Karpas-422 (cell line): ENCODE measurements around the gene CAPN14. TPM values are rescaled to one million over a fixed set of nuclear protein-coding genes. Genes with fewer than 3 reads are reported as not detected.
A peak's percentile ranks its signal among the peaks of the same experiment; 100 is the strongest.

ENCODE experiments used
- DNase-seq: peaks from one replicate; pipeline ENCODE4 v3.0.0-alpha.2; 2015
- H2AFZ ChIP-seq: fragments of 200-600 bp; sonication (generic); 2 replicates; pipeline ENCODE4 v1.6.1; 2014; ENCODE audit warnings: antibody characterized with exemption, low read length, mixed read lengths
- H3K27ac ChIP-seq: fragments of 200-600 bp; sonication (generic); 2 replicates; pipeline ENCODE4 v1.5.1; 2014; ENCODE audit warnings: mild to moderate bottlenecking, low read length, moderate library complexity
- H3K27me3 ChIP-seq: fragments of 200-600 bp; sonication (generic); 2 replicates; pipeline ENCODE4 v1.6.1; 2014; ENCODE audit warnings: low read length, mixed read lengths
- H3K36me3 ChIP-seq: fragments of 200-600 bp; sonication (generic); 2 replicates; pipeline ENCODE4 v1.6.1; 2014; ENCODE audit warnings: low read length, mixed read lengths; ENCODE audit not compliant: insufficient read depth
- H3K4me1 ChIP-seq: fragments of 200-600 bp; sonication (generic); 2 replicates; pipeline ENCODE4 v1.6.1; 2014; ENCODE audit warnings: mild to moderate bottlenecking, low read length, mixed read lengths
- H3K4me2 ChIP-seq: fragments of 200-600 bp; sonication (generic); 2 replicates; pipeline ENCODE4 v1.6.1; 2014; ENCODE audit warnings: low read length, low read depth, mild to moderate bottlenecking; ENCODE audit not compliant: poor library complexity, severe bottlenecking
- H3K4me3 ChIP-seq: fragments of 200-600 bp; sonication (generic); 2 replicates; pipeline ENCODE4 v1.5.1; 2014; ENCODE audit warnings: mild to moderate bottlenecking, antibody characterized with exemption, low read length, mixed read lengths
- H3K79me2 ChIP-seq: fragments of 200-600 bp; sonication (generic); 2 replicates; pipeline ENCODE4 v1.6.1; 2014; ENCODE audit warnings: mild to moderate bottlenecking, low read length, mixed read lengths
- H3K9ac ChIP-seq: fragments of 200-600 bp; sonication (generic); 2 replicates; pipeline ENCODE4 v1.6.0; 2014; ENCODE audit warnings: low read length
- H3K9me2 ChIP-seq: fragments of 200-600 bp; sonication (generic), shearing (Covaris generic); replicated peaks from 2 replicates; pipeline ENCODE4 v1.6.0; 2014; ENCODE audit warnings: mild to moderate bottlenecking, low read length, moderate library complexity; ENCODE audit not compliant: insufficient read depth
- H3K9me3 ChIP-seq: fragments of 300-700, 200-600 bp; sonication (generic); 2 replicates; pipeline ENCODE4 v1.6.1; 2014; ENCODE audit warnings: low read length, mixed read lengths
- H4K20me1 ChIP-seq: fragments of 200-600 bp; sonication (generic); 2 replicates; pipeline ENCODE4 v1.6.1; 2014; ENCODE audit warnings: mild to moderate bottlenecking, antibody characterized with exemption, low read length, low read depth; ENCODE audit not compliant: insufficient read depth
- total RNA-seq: library from RNA; depleted of rRNA; stranded (reverse); fragments of >200 nt; shearing (Covaris generic); gene quantifications from 2 replicates; pipeline ENCODE4 v1.2.3, GENCODE V29; 2014; ENCODE audit warnings: low replicate concordance

CAPN14 gene
- total RNA-seq, 1 experiment from 2014 or later: 2.0 TPM

GRCh38 chr2:31226266-31226665 is 9.0 kb upstream of the CAPN14 start:
- H3K9me2 ChIP-seq: no peaks in the 10 kb centered on the region
- H3K4me2 ChIP-seq: no peak overlapping the region
- H3K27ac ChIP-seq: no peak overlapping the region
- no peaks in the 10 kb centered on the region for H3K27me3 ChIP-seq
- DNase-seq: no peak
- no peaks in the 10 kb centered on the region for H4K20me1 ChIP-seq
- no peak overlapping the region for H2AFZ ChIP-seq
- H3K9ac ChIP-seq: no peak overlapping the region
- H3K79me2 ChIP-seq: no peaks in the 10 kb centered on the region
- peaks cover 5% of the 10 kb centered on the region for H3K4me1 ChIP-seq
- no peaks in the 10 kb centered on the region for H3K9me3 ChIP-seq
- no peaks in the 10 kb centered on the region for H3K36me3 ChIP-seq
- no peak overlapping the region for H3K4me3 ChIP-seq

- peaks cover 18% of the 10 kb centered on the region for H3K4me1 ChIP-seq
These were observed 6.4 kb upstream of the CAPN14 start for GRCh38 chr2:31223749-31224148.

GRCh38 chr2:31223026-31223425 is 5.7 kb upstream of the CAPN14 start:
- H3K4me2 ChIP-seq: no peak overlapping the region
- H3K27ac ChIP-seq: no peak overlapping the region
- DNase-seq: no peak
- no peaks in the 10 kb centered on the region for H4K20me1 ChIP-seq
- no peak overlapping the region for H2AFZ ChIP-seq
- no peaks in the 10 kb centered on the region for H3K9me2 ChIP-seq
- no peak overlapping the region for H3K4me3 ChIP-seq
- no peaks in the 10 kb centered on the region for H3K79me2 ChIP-seq
- H3K36me3 ChIP-seq: no peaks in the 10 kb centered on the region
- H3K27me3 ChIP-seq: no peaks in the 10 kb centered on the region
- peaks cover 20% of the 10 kb centered on the region for H3K4me1 ChIP-seq
- H3K9ac ChIP-seq: no peak overlapping the region
- no peaks in the 10 kb centered on the region for H3K9me3 ChIP-seq

More at GRCh38 chr2:31223749-31224148, 6.4 kb upstream of the CAPN14 start:
- no peaks in the 10 kb centered on the region for H3K36me3 ChIP-seq
- no peaks in the 10 kb centered on the region for H3K79me2 ChIP-seq
- no peaks in the 10 kb centered on the region for H3K9me3 ChIP-seq
- no peaks in the 10 kb centered on the region for H3K9me2 ChIP-seq
- H2AFZ ChIP-seq: no peak overlapping the region
- no peak for DNase-seq
- H3K9ac ChIP-seq: no peak overlapping the region
- H3K27me3 ChIP-seq: no peaks in the 10 kb centered on the region
- H3K27ac ChIP-seq: no peak overlapping the region
- no peak overlapping the region for H3K4me3 ChIP-seq
- no peaks in the 10 kb centered on the region for H4K20me1 ChIP-seq
- no peak overlapping the region for H3K4me2 ChIP-seq

DNA sequence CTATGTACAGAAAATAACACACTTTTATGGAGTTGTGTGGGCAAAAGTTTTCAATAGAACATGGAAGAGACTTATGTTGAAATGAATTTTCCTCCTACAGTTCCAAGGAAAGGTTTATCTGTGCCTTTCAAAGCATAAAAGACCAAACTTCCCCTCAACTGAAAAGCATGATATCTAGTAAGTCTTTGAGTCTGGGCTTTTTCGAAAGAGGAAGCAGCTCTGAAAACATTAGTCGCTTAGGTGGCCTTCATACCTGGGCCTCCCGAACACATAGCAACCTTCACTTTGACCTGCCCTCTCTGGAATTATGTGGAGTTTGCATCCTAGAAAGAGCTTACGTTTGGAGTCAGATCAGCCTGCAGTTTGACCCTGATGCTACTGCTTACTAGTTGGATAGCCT is 4.8 kb upstream of the CAPN14 start:
- H4K20me1 ChIP-seq: no peaks in the 10 kb centered on the region
- H3K4me1 ChIP-seq: peaks cover 20% of the 10 kb centered on the region
- H2AFZ ChIP-seq: no peak overlapping the region
- no peaks in the 10 kb centered on the region for H3K27me3 ChIP-seq
- H3K79me2 ChIP-seq: no peaks in the 10 kb centered on the region
- H3K9me2 ChIP-seq: no peaks in the 10 kb centered on the region
- H3K4me3 ChIP-seq: no peak overlapping the region
- no peak overlapping the region for H3K9ac ChIP-seq
- H3K4me2 ChIP-seq: no peak overlapping the region
- no peaks in the 10 kb centered on the region for H3K9me3 ChIP-seq
- H3K27ac ChIP-seq: no peak overlapping the region
- no peaks in the 10 kb centered on the region for H3K36me3 ChIP-seq
- DNase-seq: no peak

GRCh38 chr2:31221544-31221943 is 4.2 kb upstream of the CAPN14 start:
- Histone ChIP-seq H3K27ac (no peak overlapping the region), H3K4me1 (peaks cover 20% of the 10 kb centered on the region)
- DNase-seq: no peak

DNA sequence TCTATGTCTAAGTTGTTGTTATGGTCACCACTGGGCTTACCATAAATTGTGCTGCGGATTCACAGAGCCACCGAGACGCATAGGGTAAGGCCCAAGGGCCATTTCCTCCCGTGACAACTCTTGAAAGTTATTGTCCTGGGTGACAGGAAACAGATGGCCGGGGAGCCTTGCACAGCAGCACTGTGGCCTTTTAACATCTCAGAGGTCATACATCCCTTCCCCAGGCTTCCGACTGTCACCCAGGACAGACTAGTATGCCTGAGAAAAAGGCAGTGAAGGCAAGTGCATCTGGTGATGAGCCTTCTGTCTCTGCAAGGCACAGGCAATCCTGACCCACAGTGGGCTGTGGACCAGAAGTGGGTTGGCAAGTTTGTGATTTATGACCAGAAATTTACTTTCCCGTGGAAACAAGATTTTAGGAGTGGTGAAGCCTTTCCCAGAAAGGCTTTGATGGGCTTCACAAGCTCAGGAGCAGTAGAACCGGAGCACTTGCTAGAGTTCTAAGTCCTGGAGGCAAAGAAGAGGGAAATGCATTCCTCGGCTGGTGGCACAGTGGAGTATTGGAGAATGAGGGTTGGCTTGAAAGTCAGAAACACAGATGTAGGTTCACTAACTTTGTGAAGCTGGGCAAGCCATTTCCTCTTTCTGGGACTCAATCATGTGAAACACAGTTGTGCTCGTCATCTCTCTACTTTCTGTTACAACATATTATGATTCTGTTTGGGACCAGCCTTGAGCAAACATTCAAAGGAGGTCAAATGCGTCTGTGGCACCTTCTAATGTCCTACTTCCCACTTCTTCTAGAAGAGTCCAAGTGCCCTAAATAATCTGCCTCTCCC is 2.0 kb upstream of the CAPN14 start:
- Histone ChIP-seq H3K9me2 (no peaks in the 10 kb centered on the region), H3K36me3 (no peaks in the 10 kb centered on the region), H4K20me1 (no peaks in the 10 kb centered on the region), H3K79me2 (no peaks in the 10 kb centered on the region), H3K9ac (peak overlapping the region; percentile 60), H3K4me3 (peak overlapping the region; percentile 56; the same call in 1 of the 2 replicates), H3K9me3 (no peaks in the 10 kb centered on the region), H2AFZ (peak overlapping the region; percentile 10; the same call in 1 of the 2 replicates), H3K27ac (peak overlapping the region; percentile 78), H3K4me2 (peak overlapping the region; percentile 66), H3K4me1 (peaks cover 41% of the 10 kb centered on the region), H3K27me3 (no peaks in the 10 kb centered on the region)
- peak; percentile 90 for DNase-seq

More at GRCh38 chr2:31221544-31221943, 4.2 kb upstream of the CAPN14 start:
- H3K9ac ChIP-seq: no peak overlapping the region
- H3K9me2 ChIP-seq: no peaks in the 10 kb centered on the region
- H3K36me3 ChIP-seq: no peaks in the 10 kb centered on the region
- H2AFZ ChIP-seq: no peak overlapping the region
- H3K27me3 ChIP-seq: no peaks in the 10 kb centered on the region
- H4K20me1 ChIP-seq: no peaks in the 10 kb centered on the region
- no peak overlapping the region for H3K4me3 ChIP-seq
- no peak overlapping the region for H3K4me2 ChIP-seq
- H3K9me3 ChIP-seq: no peaks in the 10 kb centered on the region
- no peaks in the 10 kb centered on the region for H3K79me2 ChIP-seq

DNA sequence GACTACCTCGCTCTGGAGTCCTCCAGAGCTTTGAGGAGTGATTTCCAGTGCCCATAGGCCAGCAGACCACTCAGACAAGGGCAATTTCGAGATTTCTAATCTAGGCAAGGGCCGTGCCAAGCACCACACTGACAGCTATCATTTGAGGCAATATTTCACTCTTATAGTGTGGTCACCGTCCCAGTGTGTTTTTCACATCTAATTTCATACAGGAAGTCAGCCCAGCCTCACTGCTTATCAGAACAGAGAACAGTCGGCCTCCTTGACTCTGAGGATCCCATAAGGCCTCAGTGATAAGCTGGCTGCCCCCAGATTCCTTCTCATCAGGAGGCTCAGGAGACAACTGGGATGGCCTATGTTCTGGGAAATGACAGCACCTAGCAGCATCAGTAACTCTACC is 581 bp downstream of the CAPN14 start:
- no peak overlapping the region for H3K4me3 ChIP-seq
- peaks cover 61% of the 10 kb centered on the region for H3K4me1 ChIP-seq
- no peaks in the 10 kb centered on the region for H3K79me2 ChIP-seq
- DNase-seq: no peak
- no peak overlapping the region for H3K9ac ChIP-seq
- H3K27me3 ChIP-seq: no peaks in the 10 kb centered on the region
- H3K9me3 ChIP-seq: no peaks in the 10 kb centered on the region
- no peak overlapping the region for H3K27ac ChIP-seq
- no peaks in the 10 kb centered on the region for H3K36me3 ChIP-seq
- H3K4me2 ChIP-seq: no peak overlapping the region
- no peak overlapping the region for H2AFZ ChIP-seq
- H3K9me2 ChIP-seq: no peaks in the 10 kb centered on the region
- H4K20me1 ChIP-seq: no peaks in the 10 kb centered on the region

DNA sequence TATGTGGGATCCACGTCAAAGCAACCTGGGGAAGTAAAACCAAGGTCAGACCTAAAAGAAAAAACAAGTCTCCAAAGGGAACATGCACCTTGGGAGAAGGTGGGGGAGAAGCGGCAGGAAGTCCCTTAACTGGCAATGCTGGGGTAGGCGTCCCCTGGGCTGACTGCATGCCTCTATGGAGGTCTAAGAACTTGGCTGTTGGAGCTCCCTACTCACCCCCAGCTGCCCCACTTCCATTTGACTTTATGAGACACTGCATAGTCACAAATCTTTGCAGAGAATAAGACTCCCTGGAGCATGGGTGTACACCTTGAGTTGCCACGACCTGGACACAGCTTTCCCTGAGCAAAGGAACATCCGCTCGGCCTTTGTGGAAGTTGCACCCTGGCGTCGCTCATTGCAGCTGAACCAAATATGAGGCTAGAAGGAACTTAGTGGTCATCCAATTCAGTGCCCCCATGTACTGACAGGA is 2.8 kb downstream of the CAPN14 start:
- Histone ChIP-seq H3K27ac (peak overlapping the region; percentile 57), H3K4me2 (peak overlapping the region; percentile 42), H3K9me3 (no peaks in the 10 kb centered on the region), H3K4me3 (no peak overlapping the region; the same call in 1 of the 2 replicates), H3K36me3 (no peaks in the 10 kb centered on the region), H3K27me3 (no peaks in the 10 kb centered on the region), H3K4me1 (peaks cover 65% of the 10 kb centered on the region), H3K79me2 (no peaks in the 10 kb centered on the region), H3K9ac (peak overlapping the region; percentile 34; the same call in 1 of the 2 replicates), H2AFZ (0 out of 2 replicates have a peak overlapping the region, but pooled peaks have one; percentile 2), H3K9me2 (no peaks in the 10 kb centered on the region), H4K20me1 (no peaks in the 10 kb centered on the region)
- DNase-seq: no peak
